Epithelial cell of esophagus (primary cell): ENCODE measurements around the gene HYCC2.
"Not testable (repeated sequence)": the region's sequence is repeated elsewhere in the genome, so short reads cannot be mapped to it uniquely, and the experiment has no call there.

Experiments used
- DNase-seq: peaks from one replicate; pipeline ENCODE4 v3.0.0; 2010; ENCODE audit warnings: low read depth
- H3K4me3 ChIP-seq: 2 replicates; pipeline ENCODE4 v1.5.1; 2011; ENCODE audit warnings: mild to moderate bottlenecking, low read length, control low read depth
- CTCF ChIP-seq: IDR thresholded peaks from 2 replicates; pipeline ENCODE4 v1.5.1; 2011; ENCODE audit warnings: low read depth, mild to moderate bottlenecking, low read length, control low read depth, inconsistent platforms; ENCODE audit not compliant: insufficient read depth; ENCODE audit errors: missing control alignments

HYCC2 gene

DNA sequence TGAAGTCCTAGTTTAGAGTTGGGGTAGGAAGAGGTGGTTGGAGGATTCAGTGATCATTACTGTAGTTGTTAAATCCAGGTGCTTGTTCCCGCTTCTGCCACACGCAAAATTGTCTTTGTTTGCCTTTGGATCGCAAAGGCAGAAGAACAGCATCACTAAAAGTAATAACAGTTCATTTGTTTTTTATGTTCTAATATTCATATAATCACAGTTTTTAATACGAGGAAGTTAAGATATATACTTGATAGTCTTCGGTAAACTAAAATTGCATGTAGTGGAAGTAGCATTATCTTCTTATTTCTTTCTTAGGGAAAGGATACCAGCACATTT, 695 bp upstream of the HYCC2 start:
- no peak for TF ChIP-seq CTCF
- peak overlapping the region; percentile 91 for H3K4me3 ChIP-seq
- no peak for DNase-seq

- peak; percentile 35 for DNase-seq
- no peak for TF ChIP-seq CTCF
- peak overlapping the region; percentile 91 for H3K4me3 ChIP-seq
These were observed 458 bp downstream of the HYCC2 start for GRCh38 chr2:201070948-201071478.

DNA sequence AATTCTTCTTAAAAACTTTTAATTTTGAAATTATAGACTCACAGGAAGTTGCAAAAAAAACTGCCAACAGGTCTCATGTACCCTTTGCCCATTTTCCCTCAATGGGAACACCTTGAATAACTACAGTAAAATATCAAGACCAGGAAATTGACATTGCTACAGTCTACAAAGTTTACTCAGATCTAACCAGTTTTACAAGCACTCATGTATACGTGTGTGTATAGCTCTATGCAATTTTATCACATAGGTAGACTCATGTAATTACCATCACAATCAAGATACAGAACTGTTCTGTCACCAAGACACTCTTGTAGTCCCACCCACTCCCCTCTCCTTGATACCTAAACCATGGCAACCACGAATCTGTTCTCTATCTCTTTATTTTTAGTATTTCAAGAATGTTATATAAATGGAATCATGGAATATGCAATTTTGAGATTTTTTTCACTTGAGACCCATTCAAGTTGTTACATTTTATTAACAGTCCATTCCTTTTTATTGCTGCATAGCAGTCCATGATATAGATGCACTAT, 6.6 kb downstream of the HYCC2 start:
- DNase-seq, result peak; percentile 29
- H3K4me3 ChIP-seq, result no peak overlapping the region
- TF ChIP-seq CTCF, result no peak

- H3K4me3 ChIP-seq, DNase-seq: not testable (repeated sequence)
These were observed 8.0 kb downstream of the HYCC2 start for GRCh38 chr2:201063516-201063915.

DNA sequence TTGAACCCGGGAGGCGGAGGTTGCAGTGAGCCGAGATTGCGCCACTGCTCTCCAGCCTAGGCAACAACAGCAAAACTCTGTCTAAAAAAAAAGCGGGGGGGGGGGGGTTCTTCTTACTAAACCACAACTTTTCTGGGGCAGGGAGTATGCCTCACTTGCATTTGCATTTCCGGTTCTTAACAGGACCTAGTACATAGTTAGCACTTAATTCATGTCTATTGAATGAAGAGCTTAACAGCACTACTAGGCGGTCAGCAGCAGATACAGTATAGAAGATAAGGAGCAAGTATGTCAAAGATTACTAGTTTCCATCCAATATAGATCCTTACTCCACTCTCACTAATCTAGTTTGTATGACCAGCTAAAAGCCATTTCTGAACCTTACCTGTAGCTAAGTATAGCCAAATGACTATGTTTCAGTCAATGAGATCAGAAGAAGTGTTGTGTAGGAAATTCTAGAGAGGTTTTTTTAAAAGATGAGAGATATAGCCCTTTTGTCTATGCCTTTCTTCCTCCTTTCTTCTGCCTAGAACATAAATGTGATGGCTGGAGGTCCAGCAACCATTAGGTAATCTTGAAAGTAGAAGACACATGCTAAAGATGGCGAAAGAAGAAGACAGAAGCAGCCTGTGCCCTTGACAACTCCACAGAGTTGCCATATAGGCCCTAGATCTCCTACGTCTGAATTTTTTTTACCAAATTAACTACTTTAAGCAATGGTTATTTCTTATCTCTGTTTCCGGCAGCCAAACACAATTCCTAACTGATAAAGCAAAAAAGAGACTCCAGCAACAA, 11.3 kb downstream of the HYCC2 start:
- no peak for DNase-seq
- no peak for TF ChIP-seq CTCF
- H3K4me3 ChIP-seq, result no peak overlapping the region

DNA sequence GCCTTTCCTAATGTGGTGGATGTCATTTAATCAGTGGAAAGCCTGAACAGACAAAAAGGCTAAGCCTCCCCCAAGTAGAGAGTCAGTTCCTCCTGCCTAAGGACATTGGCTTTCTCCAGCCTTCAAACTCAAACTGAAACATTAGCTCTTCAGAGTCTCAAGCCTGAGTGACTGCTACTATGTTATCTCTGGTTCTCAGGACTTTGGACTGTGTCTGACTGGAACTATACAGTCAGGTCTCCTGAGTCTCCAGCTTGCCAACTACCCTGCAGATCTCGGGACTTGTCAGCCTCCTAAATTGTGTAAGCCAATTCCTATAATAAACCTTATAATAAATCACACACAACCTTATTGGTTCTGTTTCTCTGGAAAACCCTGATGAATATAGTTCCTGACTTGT, 12.6 kb downstream of the HYCC2 start:
- TF ChIP-seq CTCF, result no peak
- no peak overlapping the region for H3K4me3 ChIP-seq
- DNase-seq, result no peak

DNA sequence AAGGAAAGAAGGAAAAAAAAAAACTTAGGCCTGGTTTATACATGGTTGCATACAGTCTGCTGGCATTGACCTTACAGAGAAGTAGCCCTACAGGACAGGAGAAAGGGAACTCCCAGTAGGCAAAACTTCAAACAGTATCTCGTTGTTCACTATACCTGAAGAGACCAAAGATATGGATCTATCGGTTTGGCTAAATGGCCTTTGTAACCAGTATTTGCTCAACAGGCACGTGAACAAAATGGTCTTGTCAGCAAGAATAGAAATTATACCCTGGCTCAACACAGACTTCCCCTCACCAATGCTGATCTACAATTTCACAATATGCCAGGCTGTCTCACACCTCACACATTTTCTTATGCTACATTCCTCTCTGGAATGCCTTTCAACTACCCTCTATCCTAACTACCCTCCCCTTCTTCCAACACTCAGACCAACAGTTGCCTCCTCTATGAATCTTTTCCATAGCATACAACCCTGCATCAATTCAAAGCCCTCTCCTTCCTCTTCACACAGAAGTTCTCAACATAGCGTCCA, 13.7 kb downstream of the HYCC2 start:
- DNase-seq, result no peak
- H3K4me3 ChIP-seq, result no peak overlapping the region
- no peak for TF ChIP-seq CTCF
